WTC11 (cell line): ENCODE data around the gene BOC. TPM values are rescaled to one million over a fixed set of nuclear protein-coding genes. Genes with fewer than 3 reads are reported as not detected.

Source experiments
- ATAC-seq: fragments of 200-7000 bp; cut with Tn5 transposase; 2 replicates; pipeline ENCODE4 v1.10.0; 2021; ENCODE audit warnings: mild to moderate bottlenecking, moderate library complexity
- CTCF ChIA-PET: fragments of 300-600 bp; sonication (Branson Sonifier 250); formaldehyde crosslinking; loops from one replicate; lab custom pipeline; 2021; ENCODE audit warnings: antibody characterized with exemption; lab: Charles Lee
- POLR2A ChIA-PET: fragments of 350-600 bp; sonication (Branson Sonifier 250); formaldehyde crosslinking; loops from one replicate; lab custom pipeline; 2021; ENCODE audit warnings: antibody characterized with exemption; lab: Charles Lee
- DNase-seq: peaks from one replicate; pipeline ENCODE4 v3.0.0; 2021; ENCODE audit warnings: low spot score
- H3K27ac Mint-ChIP-seq: 2 replicates; pipeline ENCODE4 v1.8.0; 2021; ENCODE audit warnings: mixed read lengths
- H3K27me3 Mint-ChIP-seq: 2 replicates; pipeline ENCODE4 v1.8.0; 2021; ENCODE audit warnings: low read depth, mild to moderate bottlenecking, moderate library complexity, mixed read lengths
- H3K36me3 Mint-ChIP-seq: 2 replicates; pipeline ENCODE4 v1.8.0; 2021; ENCODE audit warnings: mixed read lengths
- H3K4me1 Mint-ChIP-seq: 2 replicates; pipeline ENCODE4 v1.8.0; 2022; ENCODE audit warnings: mixed read lengths
- H3K4me3 Mint-ChIP-seq: 2 replicates; pipeline ENCODE4 v1.8.0; 2021; ENCODE audit warnings: mild to moderate bottlenecking, moderate library complexity, mixed read lengths
- H3K9me3 Mint-ChIP-seq: 2 replicates; pipeline ENCODE4 v1.8.0; 2021; ENCODE audit warnings: mixed read lengths
- AFF4 ChIP-seq: sonication (generic); formaldehyde crosslinking; IDR thresholded peaks from 2 replicates; pipeline ENCODE4 v1.8.1; 2023; ENCODE audit warnings: mild to moderate bottlenecking, missing genetic modification reagents, borderline replicate concordance
- ATF1 ChIP-seq: sonication (generic); formaldehyde crosslinking; IDR thresholded peaks from 2 replicates; pipeline ENCODE4 v1.8.1; 2023; ENCODE audit warnings: mild to moderate bottlenecking, moderate library complexity, missing genetic modification reagents
- ATF3 ChIP-seq: sonication (generic); formaldehyde crosslinking; conservative IDR thresholded peaks from 2 replicates; pipeline ENCODE4 v1.8.1; 2022; ENCODE audit warnings: mild to moderate bottlenecking, missing genetic modification reagents
- ATF6 ChIP-seq: sonication (generic); formaldehyde crosslinking; IDR thresholded peaks from 2 replicates; pipeline ENCODE4 v1.8.1; 2023; ENCODE audit warnings: mild to moderate bottlenecking, missing genetic modification reagents
- CBFB ChIP-seq: sonication (generic); formaldehyde crosslinking; IDR thresholded peaks from 2 replicates; pipeline ENCODE4 v1.8.1; 2022; ENCODE audit warnings: mild to moderate bottlenecking, low read depth, missing genetic modification reagents
- CREM ChIP-seq: sonication (generic); formaldehyde crosslinking; IDR thresholded peaks from 2 replicates; pipeline ENCODE4 v1.8.1; 2022; ENCODE audit warnings: mild to moderate bottlenecking, missing genetic modification reagents, moderate library complexity
- E2F4 ChIP-seq: sonication (generic); formaldehyde crosslinking; IDR thresholded peaks from 2 replicates; pipeline ENCODE4 v1.8.1; 2022; ENCODE audit warnings: low read depth, mild to moderate bottlenecking, moderate library complexity, missing genetic modification reagents, borderline replicate concordance
- E2F5 ChIP-seq: sonication (generic); formaldehyde crosslinking; IDR thresholded peaks from 2 replicates; pipeline ENCODE4 v1.8.1; 2022; ENCODE audit warnings: mild to moderate bottlenecking, moderate library complexity, missing genetic modification reagents
- ELF4 ChIP-seq: sonication (generic); formaldehyde crosslinking; IDR thresholded peaks from 2 replicates; pipeline ENCODE4 v1.8.1; 2022; ENCODE audit warnings: low read depth, mild to moderate bottlenecking, moderate library complexity, missing genetic modification reagents
- ESRRA ChIP-seq: sonication (generic); formaldehyde crosslinking; IDR thresholded peaks from 2 replicates; pipeline ENCODE4 v1.8.1; 2022; ENCODE audit warnings: mild to moderate bottlenecking, missing genetic modification reagents, borderline replicate concordance
- GRHL2 ChIP-seq: fragments of 250-450 bp; sonication (Bioruptor Pico); IDR thresholded peaks from 2 replicates; pipeline ENCODE4 v1.8.0; 2022; ENCODE audit warnings: mild to moderate bottlenecking, moderate library complexity; ENCODE audit not compliant: insufficient replicate concordance, severe bottlenecking
- IRF1 ChIP-seq: sonication (generic); formaldehyde crosslinking; IDR thresholded peaks from 2 replicates; pipeline ENCODE4 v1.8.0; 2023; ENCODE audit warnings: missing genetic modification reagents
- MLX ChIP-seq: sonication (generic); formaldehyde crosslinking; IDR thresholded peaks from 2 replicates; pipeline ENCODE4 v1.8.1; 2023; ENCODE audit warnings: mild to moderate bottlenecking, missing genetic modification reagents, moderate library complexity
- MYBL2 ChIP-seq: sonication (generic); formaldehyde crosslinking; IDR thresholded peaks from 2 replicates; pipeline ENCODE4 v1.8.1; 2023; ENCODE audit warnings: mild to moderate bottlenecking, moderate library complexity, missing genetic modification reagents
- NFATC4 ChIP-seq: fragments of 250-450 bp; sonication (Bioruptor Pico); IDR thresholded peaks from 2 replicates; pipeline ENCODE4 v1.9.0; 2021; ENCODE audit warnings: mild to moderate bottlenecking
- NFE2L1 ChIP-seq: sonication (generic); formaldehyde crosslinking; IDR thresholded peaks from 2 replicates; pipeline ENCODE4 v1.8.1; 2023; ENCODE audit warnings: missing genetic modification reagents
- NR2C2 ChIP-seq: sonication (generic); formaldehyde crosslinking; IDR thresholded peaks from 2 replicates; pipeline ENCODE4 v1.8.0; 2022; ENCODE audit warnings: mild to moderate bottlenecking, missing genetic modification reagents
- OVOL2 ChIP-seq: fragments of 250-450 bp; sonication (Bioruptor Pico); IDR thresholded peaks from 2 replicates; pipeline ENCODE4 v1.9.0; 2021; ENCODE audit warnings: mild to moderate bottlenecking, borderline replicate concordance
- RELA ChIP-seq: sonication (generic); formaldehyde crosslinking; IDR thresholded peaks from 2 replicates; pipeline ENCODE4 v1.8.1; 2022; ENCODE audit warnings: missing genetic modification reagents, mild to moderate bottlenecking, borderline replicate concordance
- RORB ChIP-seq: fragments of 250-450 bp; sonication (Bioruptor Pico); IDR thresholded peaks from 2 replicates; pipeline ENCODE4 v1.9.0; 2021; ENCODE audit warnings: mild to moderate bottlenecking
- SOX15 ChIP-seq: fragments of 250-450 bp; sonication (Bioruptor Pico); IDR thresholded peaks from 2 replicates; pipeline ENCODE4 v1.9.0; 2021; ENCODE audit warnings: mild to moderate bottlenecking
- TCF7 ChIP-seq: sonication (generic); formaldehyde crosslinking; IDR thresholded peaks from 2 replicates; pipeline ENCODE4 v1.8.0; 2022; ENCODE audit warnings: mild to moderate bottlenecking, low read depth, missing genetic modification reagents, moderate library complexity
- TEAD1 ChIP-seq: sonication (generic); formaldehyde crosslinking; IDR thresholded peaks from 2 replicates; pipeline ENCODE4 v1.8.0; 2022; ENCODE audit warnings: mild to moderate bottlenecking, missing genetic modification reagents
- ZBTB43 ChIP-seq: sonication (generic); formaldehyde crosslinking; IDR thresholded peaks from 2 replicates; pipeline ENCODE4 v1.8.1; 2023; ENCODE audit warnings: mild to moderate bottlenecking, missing genetic modification reagents
- ZNF263 ChIP-seq: sonication (generic); formaldehyde crosslinking; IDR thresholded peaks from 2 replicates; pipeline ENCODE4 v1.8.1; 2022; ENCODE audit warnings: low read depth, mild to moderate bottlenecking, moderate library complexity, missing genetic modification reagents
- ZNF423 ChIP-seq: fragments of 250-450 bp; sonication (Bioruptor Pico); IDR thresholded peaks from 2 replicates; pipeline ENCODE4 v2.1.2; 2022; ENCODE audit warnings: mild to moderate bottlenecking, moderate library complexity
- total RNA-seq: library from RNA; stranded (reverse); gene quantifications from 3 replicates; pipeline ENCODE4 v1.2.3, GENCODE V29; 2021

The BOC gene
- total RNA-seq, 1 experiment from 2014 or later: 8.0 TPM

GRCh38 chr3:113291572-113291971 lies 80.2 kb downstream of the BOC start (continued):
- TF ChIP-seq ZNF423 (CRISPR knock-in tag) (no peak), ZBTB43 (CRISPR knock-in tag) (no peak), NFATC4 (no peak), ATF1 (CRISPR knock-in tag) (no peak), GRHL2 (CRISPR knock-in tag) (no peak), CREM (CRISPR knock-in tag) (no peak), SOX15 (CRISPR knock-in tag) (no peak), ZNF263 (CRISPR knock-in tag) (no peak), NFE2L1 (no peak), ATF6 (CRISPR knock-in tag) (no peak), ATF3 (no peak), E2F5 (no peak)
- TF ChIP-seq, all 79 proteins: peak for 0

- Mint-ChIP-seq H3K27me3 (no peaks in the 10 kb centered on the region), H3K4me3 (no peak overlapping the region), H3K4me1 (peaks cover 10% of the 10 kb centered on the region), H3K27ac (no peak overlapping the region), H3K36me3 (no peaks in the 10 kb centered on the region), H3K9me3 (peaks cover 5% of the 10 kb centered on the region; the same call in 1 of the 2 replicates)
- POLR2A ChIA-PET: no interaction called here
- DNase-seq: no peak
- no peak for TF ChIP-seq TCF7 (CRISPR knock-in tag)
- TF ChIP-seq RORB: no peak
- TF ChIP-seq CBFB (CRISPR knock-in tag): no peak
- no peak for TF ChIP-seq IRF1
- no peak for TF ChIP-seq ESRRA (CRISPR knock-in tag)
- no peak for TF ChIP-seq RELA (CRISPR knock-in tag)
- TF ChIP-seq E2F4 (CRISPR knock-in tag): no peak
- TF ChIP-seq GRHL2 (CRISPR knock-in tag): no peak
- TF ChIP-seq OVOL2 (CRISPR knock-in tag): no peak
- TF ChIP-seq NR2C2 (CRISPR knock-in tag): no peak
- no peak for TF ChIP-seq TEAD1 (CRISPR knock-in tag)
- TF ChIP-seq ELF4 (CRISPR knock-in tag): no peak
- no peak for TF ChIP-seq MYBL2
- TF ChIP-seq CREM (CRISPR knock-in tag): no peak
- no peak for TF ChIP-seq AFF4 (CRISPR knock-in tag)
- no peak for TF ChIP-seq MLX (CRISPR knock-in tag)
- CTCF ChIA-PET: interaction anchor here (1.2 to 1.5 kb wide), 2 partner anchors 11 to 258 kb away, joined by 3 to 5 read pairs; no protein-coding TSS in a partner anchor
- no peak for ATAC-seq
Measured at GRCh38 chr3:113292933-113293332, 81.6 kb downstream of the BOC start.
